ENCODE measurements around the gene CRYBG2.
"Not testable (repeated sequence)": the region's sequence is repeated elsewhere in the genome, so short reads cannot be mapped to it uniquely, and the experiment has no call there.

Gene CRYBG2

DNA sequence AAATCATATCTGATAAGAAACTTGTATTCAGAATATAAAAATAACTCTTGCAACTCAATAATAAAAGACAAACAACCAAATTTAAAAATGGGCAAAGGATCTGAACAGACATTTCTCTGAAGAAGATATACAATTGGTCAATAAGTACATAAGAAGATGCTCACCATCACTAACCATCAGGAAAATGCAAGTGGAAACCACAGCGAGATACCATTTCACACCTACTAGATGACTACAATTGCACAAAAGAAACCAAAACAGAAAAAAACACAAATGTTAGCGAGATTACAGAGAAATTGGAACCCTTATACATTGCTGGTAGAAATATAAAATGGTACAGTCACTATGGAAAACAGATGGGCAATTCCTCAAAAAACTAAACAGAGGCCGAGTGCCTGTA is 30.1 kb upstream of the CRYBG2 start:
- no peaks in the 10 kb centered on the region for H3K36me3 ChIP-seq (ENCODE audit: control insufficient read depth, insufficient read depth, low read length)
- H3K4me1 ChIP-seq (ENCODE audit: control insufficient read depth, insufficient read depth, low read length): peaks cover 4% of the 10 kb centered on the region
- no peaks in the 10 kb centered on the region for H3K9me3 ChIP-seq (ENCODE audit: control insufficient read depth, insufficient read depth, low read length)
- no peaks in the 10 kb centered on the region for H3K27me3 ChIP-seq (ENCODE audit: control insufficient read depth, insufficient read depth, low read length)
- H3K9ac ChIP-seq (ENCODE audit: low read depth, low read length): no peak overlapping the region
- H3K4me3 ChIP-seq (ENCODE audit: low read depth, low read length): no peak overlapping the region

DNA sequence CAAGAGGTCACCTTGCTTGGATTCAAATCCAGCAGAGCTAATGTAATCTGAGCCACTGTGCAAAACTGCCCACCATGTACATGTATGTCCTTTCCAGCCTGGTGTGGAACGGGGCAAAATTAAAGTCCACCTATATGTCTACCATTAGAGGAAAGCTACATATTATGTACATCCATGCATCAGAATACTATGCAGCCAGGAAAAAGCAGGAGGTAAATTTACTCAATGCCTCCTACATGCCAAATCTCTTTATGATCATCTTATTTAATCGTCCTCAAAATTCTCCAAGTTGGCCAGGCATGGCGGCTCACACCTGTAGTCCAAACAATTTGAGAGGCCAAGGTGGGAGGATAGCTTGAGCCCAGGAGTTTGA is 24.9 kb upstream of the CRYBG2 start:
- no peaks in the 10 kb centered on the region for H3K4me1 ChIP-seq (ENCODE audit: control insufficient read depth, insufficient read depth, low read length)
- H3K9me3 ChIP-seq (ENCODE audit: control insufficient read depth, insufficient read depth, low read length): no peaks in the 10 kb centered on the region
- no peaks in the 10 kb centered on the region for H3K27me3 ChIP-seq (ENCODE audit: control insufficient read depth, insufficient read depth, low read length)
- H3K9ac ChIP-seq (ENCODE audit: low read depth, low read length): no peak overlapping the region
- no peak overlapping the region for H3K4me3 ChIP-seq (ENCODE audit: low read depth, low read length)
- H3K36me3 ChIP-seq (ENCODE audit: control insufficient read depth, insufficient read depth, low read length): no peaks in the 10 kb centered on the region

DNA sequence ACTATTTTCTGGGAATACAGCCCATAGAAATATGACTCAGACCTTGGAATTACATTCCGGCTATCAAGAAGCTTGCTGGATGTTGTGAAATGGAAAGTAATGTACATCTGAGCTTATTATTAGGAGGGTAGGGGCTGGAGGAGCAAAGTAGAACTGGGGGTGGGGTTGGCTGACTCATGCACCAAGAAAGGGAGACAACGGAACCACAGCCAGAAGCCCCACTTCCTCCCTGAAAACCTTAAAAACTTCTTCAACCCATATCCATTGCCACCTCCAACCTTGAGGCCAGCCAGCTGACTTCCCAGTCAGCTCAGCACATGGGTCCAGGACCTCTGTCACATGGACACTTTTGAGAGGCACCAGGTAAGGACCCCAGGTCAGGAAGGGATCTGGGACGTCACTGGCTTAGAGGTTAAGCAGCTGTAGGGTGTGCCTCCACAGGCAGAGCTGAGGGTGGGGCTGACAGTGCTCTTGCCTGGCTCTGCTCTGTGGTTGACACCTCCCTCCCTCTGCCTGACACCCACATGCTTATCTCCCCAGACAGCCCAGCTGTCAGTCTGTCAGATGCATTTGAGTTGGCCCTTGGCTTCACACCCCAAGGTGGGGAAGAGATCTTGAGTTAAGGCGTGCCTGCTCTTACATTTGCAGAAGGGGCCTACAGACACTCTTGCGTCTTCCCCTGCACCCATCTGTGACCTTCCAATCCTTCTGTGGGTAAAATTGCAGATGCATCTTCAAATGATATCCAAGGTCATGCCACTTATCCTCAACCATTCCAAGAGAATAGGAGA is 24.4 kb upstream of the CRYBG2 start:
- Histone ChIP-seq H3K36me3 (ENCODE audit: control insufficient read depth, insufficient read depth, low read length) (no peaks in the 10 kb centered on the region), H3K9me3 (ENCODE audit: control insufficient read depth, insufficient read depth, low read length) (no peaks in the 10 kb centered on the region), H3K4me3 (ENCODE audit: low read depth, low read length) (no peak overlapping the region), H3K9ac (ENCODE audit: low read depth, low read length) (no peak overlapping the region), H3K4me1 (ENCODE audit: control insufficient read depth, insufficient read depth, low read length) (no peaks in the 10 kb centered on the region), H3K27me3 (ENCODE audit: control insufficient read depth, insufficient read depth, low read length) (no peaks in the 10 kb centered on the region)

DNA sequence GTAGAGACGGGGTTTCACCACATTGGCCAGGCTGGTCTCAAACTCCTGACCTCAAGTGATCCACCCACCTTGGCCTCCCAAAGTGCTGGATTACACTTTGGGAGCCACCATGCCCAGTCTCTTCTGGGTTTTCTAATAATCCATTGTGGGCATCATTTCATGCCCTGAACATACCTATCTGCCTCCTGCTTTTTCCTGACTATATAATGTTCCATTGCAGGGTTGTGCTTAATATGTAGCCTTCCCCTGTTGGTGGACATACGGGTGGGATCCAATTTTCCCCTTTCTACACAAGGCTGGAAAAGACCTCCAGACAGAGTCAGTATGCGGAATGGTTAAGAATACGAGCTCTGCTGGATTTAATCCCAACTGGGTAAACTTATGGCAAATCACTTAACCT is 22.1 kb upstream of the CRYBG2 start:
- Histone ChIP-seq H3K27me3 (ENCODE audit: control insufficient read depth, insufficient read depth, low read length) (no peaks in the 10 kb centered on the region), H3K36me3 (ENCODE audit: control insufficient read depth, insufficient read depth, low read length) (no peaks in the 10 kb centered on the region), H3K9ac (ENCODE audit: low read depth, low read length) (no peak overlapping the region), H3K4me1 (ENCODE audit: control insufficient read depth, insufficient read depth, low read length) (no peaks in the 10 kb centered on the region), H3K4me3 (ENCODE audit: low read depth, low read length) (no peak overlapping the region), H3K9me3 (ENCODE audit: control insufficient read depth, insufficient read depth, low read length) (no peaks in the 10 kb centered on the region)

DNA sequence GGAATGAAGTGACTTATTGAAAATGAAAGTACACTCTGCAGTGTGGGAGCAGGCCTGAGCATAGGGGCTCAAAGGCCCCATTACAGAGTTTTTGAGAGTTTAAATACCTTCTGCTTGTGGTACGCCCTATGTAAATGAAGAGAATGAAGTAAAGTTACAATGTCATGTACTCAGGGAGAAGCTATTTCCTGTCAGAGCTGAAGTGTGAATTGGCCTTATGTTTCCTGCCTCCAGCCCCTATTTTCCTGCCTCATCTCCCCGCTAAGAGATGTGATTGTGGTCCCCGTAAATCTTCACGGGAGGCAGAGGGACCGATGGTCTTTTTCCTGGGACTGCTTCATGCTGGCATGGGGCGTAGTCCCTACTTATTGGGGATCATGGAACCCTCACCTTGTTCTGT is 21.2 kb upstream of the CRYBG2 start:
- Histone ChIP-seq H3K27me3 (ENCODE audit: control insufficient read depth, insufficient read depth, low read length) (no peaks in the 10 kb centered on the region), H3K4me3 (ENCODE audit: low read depth, low read length) (no peak overlapping the region), H3K36me3 (ENCODE audit: control insufficient read depth, insufficient read depth, low read length) (no peaks in the 10 kb centered on the region), H3K9ac (ENCODE audit: low read depth, low read length) (no peak overlapping the region), H3K9me3 (ENCODE audit: control insufficient read depth, insufficient read depth, low read length) (no peaks in the 10 kb centered on the region), H3K4me1 (ENCODE audit: control insufficient read depth, insufficient read depth, low read length) (no peaks in the 10 kb centered on the region)

DNA sequence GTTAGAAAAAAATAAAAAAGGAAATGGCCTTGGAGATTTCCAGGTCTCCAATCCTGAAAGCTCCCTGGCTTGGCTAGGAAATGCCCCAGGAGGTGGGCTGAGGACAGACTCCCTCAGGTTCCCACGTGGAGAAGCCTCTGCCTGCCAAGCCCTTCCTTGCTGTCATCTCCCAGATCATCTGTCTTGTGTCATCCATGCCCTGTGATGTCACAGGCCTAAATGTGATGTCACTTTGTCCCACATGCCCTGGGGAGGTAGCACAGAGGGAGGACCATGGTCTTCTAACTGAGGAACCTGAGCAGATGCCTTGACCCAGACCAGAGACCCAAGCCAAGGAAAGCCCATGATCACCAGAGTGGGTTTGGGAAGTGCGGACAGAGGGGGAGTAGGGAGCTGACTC is 20.4 kb upstream of the CRYBG2 start:
- not testable (repeated sequence) for H3K36me3 ChIP-seq (ENCODE audit: control insufficient read depth, insufficient read depth, low read length); H3K27me3 ChIP-seq (ENCODE audit: control insufficient read depth, insufficient read depth, low read length); H3K4me1 ChIP-seq (ENCODE audit: control insufficient read depth, insufficient read depth, low read length); H3K9ac ChIP-seq (ENCODE audit: low read depth, low read length); H3K9me3 ChIP-seq (ENCODE audit: control insufficient read depth, insufficient read depth, low read length); H3K4me3 ChIP-seq (ENCODE audit: low read depth, low read length)

DNA sequence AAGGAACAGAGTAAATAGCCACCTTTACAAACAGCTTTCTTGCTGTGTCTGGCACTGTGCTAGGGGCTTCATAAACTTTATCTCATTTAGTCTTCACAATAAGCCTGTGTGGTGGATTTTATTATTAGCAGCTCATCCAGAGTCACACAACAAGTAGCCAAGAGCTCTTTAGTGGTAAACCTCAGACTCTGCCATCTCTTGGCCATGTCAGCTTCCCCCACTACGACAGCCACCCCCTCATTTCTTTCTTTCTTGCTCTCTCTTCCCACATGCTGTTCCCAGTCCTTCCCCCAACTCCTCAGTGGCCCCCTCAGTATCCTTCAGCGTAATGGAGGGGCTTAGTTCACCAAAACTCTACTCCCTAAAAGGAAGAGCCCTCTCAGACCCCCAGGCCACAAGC is 19.9 kb upstream of the CRYBG2 start:
- Histone ChIP-seq H3K36me3 (ENCODE audit: control insufficient read depth, insufficient read depth, low read length) (no peaks in the 10 kb centered on the region), H3K9me3 (ENCODE audit: control insufficient read depth, insufficient read depth, low read length) (no peaks in the 10 kb centered on the region), H3K4me1 (ENCODE audit: control insufficient read depth, insufficient read depth, low read length) (no peaks in the 10 kb centered on the region), H3K9ac (ENCODE audit: low read depth, low read length) (no peak overlapping the region), H3K27me3 (ENCODE audit: control insufficient read depth, insufficient read depth, low read length) (no peaks in the 10 kb centered on the region), H3K4me3 (ENCODE audit: low read depth, low read length) (no peak overlapping the region)

DNA sequence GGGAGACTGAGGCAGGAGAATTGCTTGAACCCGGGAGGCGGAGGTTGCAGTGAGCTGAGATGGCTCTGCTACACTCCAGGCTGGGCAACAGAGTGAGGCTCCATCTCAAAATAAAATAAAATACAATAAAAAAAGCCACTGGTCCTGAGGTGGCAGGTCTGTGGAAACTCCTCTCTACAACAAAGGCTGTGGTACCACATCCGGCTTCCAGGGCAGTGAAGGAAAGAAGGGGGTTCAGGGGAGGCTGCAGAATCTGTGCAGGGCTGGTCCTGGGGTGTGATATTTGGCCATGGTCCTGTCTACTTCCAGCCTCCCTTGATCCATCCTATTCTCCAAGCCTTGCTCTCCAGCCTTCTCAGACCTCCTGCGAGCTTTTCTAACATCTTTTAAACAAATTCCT is 19.4 kb upstream of the CRYBG2 start:
- H3K4me3 ChIP-seq (ENCODE audit: low read depth, low read length): no peak overlapping the region
- H3K9ac ChIP-seq (ENCODE audit: low read depth, low read length): no peak overlapping the region
- H3K9me3 ChIP-seq (ENCODE audit: control insufficient read depth, insufficient read depth, low read length): no peaks in the 10 kb centered on the region
- H3K27me3 ChIP-seq (ENCODE audit: control insufficient read depth, insufficient read depth, low read length): no peaks in the 10 kb centered on the region
- no peaks in the 10 kb centered on the region for H3K4me1 ChIP-seq (ENCODE audit: control insufficient read depth, insufficient read depth, low read length)
- H3K36me3 ChIP-seq (ENCODE audit: control insufficient read depth, insufficient read depth, low read length): no peaks in the 10 kb centered on the region

DNA sequence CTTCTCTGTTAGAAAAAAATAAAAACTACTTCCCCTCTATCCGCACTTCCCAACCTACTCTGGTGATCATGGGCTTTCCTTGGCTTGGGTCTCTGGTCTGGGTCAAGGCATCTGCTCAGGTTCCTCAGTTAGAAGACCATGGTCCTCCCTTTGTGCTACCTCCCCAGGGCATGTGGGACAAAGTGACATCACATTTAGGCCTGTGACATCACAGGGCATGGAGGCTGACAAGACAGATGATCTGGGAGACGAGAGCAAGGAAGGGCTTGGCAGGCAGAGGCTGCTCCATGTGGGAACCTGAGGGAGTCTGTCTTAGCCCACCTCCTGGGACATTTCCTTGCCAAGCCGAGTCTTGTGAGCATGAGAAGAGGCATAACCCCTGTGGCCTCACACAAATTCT is 18.7 kb upstream of the CRYBG2 start, which contains the start of gene ZNF683:
ZNF683 (minus strand) TSS at position 140 of the 400 bp plus-strand sequence. CDS start 4,179 bp downstream, outside the sequence.
- not testable (repeated sequence) for H3K9me3 ChIP-seq (ENCODE audit: control insufficient read depth, insufficient read depth, low read length); H3K4me3 ChIP-seq (ENCODE audit: low read depth, low read length); H3K9ac ChIP-seq (ENCODE audit: low read depth, low read length); H3K36me3 ChIP-seq (ENCODE audit: control insufficient read depth, insufficient read depth, low read length); H3K4me1 ChIP-seq (ENCODE audit: control insufficient read depth, insufficient read depth, low read length); H3K27me3 ChIP-seq (ENCODE audit: control insufficient read depth, insufficient read depth, low read length)

DNA sequence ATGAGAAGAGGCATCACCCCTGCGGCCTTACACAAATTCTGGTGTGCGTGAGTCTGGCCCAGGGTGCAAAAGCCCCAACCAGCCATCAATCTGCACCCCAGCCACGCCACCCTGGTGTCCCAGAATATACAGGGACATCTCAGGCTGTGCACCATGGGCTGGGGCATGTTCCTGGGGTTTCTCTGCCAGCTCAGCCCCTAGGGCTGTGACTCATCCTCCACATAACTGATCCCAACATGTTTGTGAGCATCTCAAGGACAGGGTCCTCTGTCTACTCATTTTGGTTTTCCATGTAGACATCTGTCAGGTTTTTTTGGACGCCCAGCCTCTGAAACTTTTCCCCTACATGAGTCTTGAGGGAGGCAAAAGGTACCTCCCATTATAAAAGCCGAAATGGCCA is 18.1 kb upstream of the CRYBG2 start:
- Histone ChIP-seq H3K4me1 (ENCODE audit: control insufficient read depth, insufficient read depth, low read length) (no peaks in the 10 kb centered on the region), H3K9me3 (ENCODE audit: control insufficient read depth, insufficient read depth, low read length) (no peaks in the 10 kb centered on the region), H3K9ac (ENCODE audit: low read depth, low read length) (no peak overlapping the region), H3K4me3 (ENCODE audit: low read depth, low read length) (no peak overlapping the region), H3K27me3 (ENCODE audit: control insufficient read depth, insufficient read depth, low read length) (no peaks in the 10 kb centered on the region), H3K36me3 (ENCODE audit: control insufficient read depth, insufficient read depth, low read length) (no peaks in the 10 kb centered on the region)

DNA sequence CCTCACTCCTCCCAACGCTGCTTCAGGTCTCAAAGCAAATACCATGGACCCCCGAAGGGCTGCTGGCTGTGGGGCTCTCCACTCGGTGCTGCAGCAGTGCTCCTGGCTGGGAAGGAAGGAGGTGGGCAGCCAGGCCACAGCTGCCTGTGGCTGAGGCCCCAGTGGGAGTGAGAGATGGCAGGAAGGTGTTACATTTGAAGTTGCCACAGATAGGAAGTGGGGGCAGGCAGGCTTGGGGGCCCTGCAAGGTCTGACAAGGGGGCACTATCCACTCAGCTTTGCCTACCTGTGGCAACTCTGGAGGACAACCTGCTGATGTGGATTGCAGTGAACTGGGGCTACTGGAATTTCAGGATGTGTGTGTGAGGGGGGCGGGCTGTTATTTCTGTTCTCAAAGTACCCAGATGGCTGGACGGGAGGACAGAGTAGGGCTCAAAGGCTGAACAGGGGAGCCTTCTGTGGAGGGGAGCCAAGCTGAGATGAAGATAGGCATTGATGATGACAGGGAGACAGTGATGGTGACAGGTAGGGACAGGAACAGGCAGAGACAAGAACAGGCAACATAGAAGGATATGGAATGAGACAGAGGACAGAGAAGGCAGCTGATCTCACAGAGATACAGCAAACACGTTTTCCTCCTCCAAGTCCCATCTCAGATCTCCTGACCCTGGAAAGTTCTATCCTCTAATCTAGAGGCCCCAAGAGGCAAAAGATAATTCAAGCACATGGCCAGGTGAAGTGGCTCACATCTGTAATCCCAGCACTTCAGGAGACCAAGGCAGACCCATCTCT is 16.9 kb upstream of the CRYBG2 start:
- H3K36me3 ChIP-seq (ENCODE audit: control insufficient read depth, insufficient read depth, low read length): no peaks in the 10 kb centered on the region
- H3K4me3 ChIP-seq (ENCODE audit: low read depth, low read length): no peak overlapping the region
- H3K4me1 ChIP-seq (ENCODE audit: control insufficient read depth, insufficient read depth, low read length): no peaks in the 10 kb centered on the region
- no peaks in the 10 kb centered on the region for H3K27me3 ChIP-seq (ENCODE audit: control insufficient read depth, insufficient read depth, low read length)
- no peak overlapping the region for H3K9ac ChIP-seq (ENCODE audit: low read depth, low read length)
- H3K9me3 ChIP-seq (ENCODE audit: control insufficient read depth, insufficient read depth, low read length): no peaks in the 10 kb centered on the region

DNA sequence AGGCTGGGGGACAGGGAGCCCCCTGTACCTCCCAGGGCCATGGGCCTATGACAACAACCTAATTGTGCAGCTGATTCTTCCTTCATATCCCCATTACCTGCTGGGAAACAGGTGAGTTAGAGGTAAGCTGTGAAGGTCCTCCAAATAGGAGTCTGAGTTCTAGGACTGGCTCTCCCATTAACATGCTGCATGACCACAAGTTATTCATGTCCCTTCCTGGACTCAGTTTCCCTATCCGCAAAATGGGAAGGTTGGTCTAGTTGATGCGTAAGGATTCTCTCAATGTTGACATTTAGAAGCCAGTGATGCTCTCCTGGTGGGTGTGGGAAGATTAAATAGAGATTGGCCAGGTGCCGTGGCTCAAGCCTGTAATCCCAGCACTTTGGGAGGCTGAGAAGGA is 14.6 kb upstream of the CRYBG2 start:
- Histone ChIP-seq H3K36me3 (ENCODE audit: control insufficient read depth, insufficient read depth, low read length) (no peaks in the 10 kb centered on the region), H3K4me1 (ENCODE audit: control insufficient read depth, insufficient read depth, low read length) (no peaks in the 10 kb centered on the region)

More for the DNA sequence above, 14.6 kb upstream of the CRYBG2 start:
- Histone ChIP-seq H3K27me3 (ENCODE audit: control insufficient read depth, insufficient read depth, low read length) (peaks cover 13% of the 10 kb centered on the region), H3K9me3 (ENCODE audit: control insufficient read depth, insufficient read depth, low read length) (no peaks in the 10 kb centered on the region), H3K9ac (ENCODE audit: low read depth, low read length) (no peak overlapping the region), H3K4me3 (ENCODE audit: low read depth, low read length) (no peak overlapping the region)
